GM12892 (cell line): Measurements from ENCODE around the gene NPR1.

Source experiments
- POLR2A ChIP-seq: IDR thresholded peaks from 2 replicates; pipeline ENCODE4 v1.6.1; 2011; ENCODE audit warnings: low read depth, low read length, control low read depth
- POLR2AphosphoS5 ChIP-seq: IDR thresholded peaks from 2 replicates; pipeline ENCODE4 v1.6.1; 2011; ENCODE audit warnings: low read depth, low read length, control low read depth
- TAF1 ChIP-seq: IDR thresholded peaks from 2 replicates; pipeline ENCODE4 v1.6.1; 2011; ENCODE audit warnings: low read depth, mild to moderate bottlenecking, control low read depth, low read length, borderline replicate concordance

DNA sequence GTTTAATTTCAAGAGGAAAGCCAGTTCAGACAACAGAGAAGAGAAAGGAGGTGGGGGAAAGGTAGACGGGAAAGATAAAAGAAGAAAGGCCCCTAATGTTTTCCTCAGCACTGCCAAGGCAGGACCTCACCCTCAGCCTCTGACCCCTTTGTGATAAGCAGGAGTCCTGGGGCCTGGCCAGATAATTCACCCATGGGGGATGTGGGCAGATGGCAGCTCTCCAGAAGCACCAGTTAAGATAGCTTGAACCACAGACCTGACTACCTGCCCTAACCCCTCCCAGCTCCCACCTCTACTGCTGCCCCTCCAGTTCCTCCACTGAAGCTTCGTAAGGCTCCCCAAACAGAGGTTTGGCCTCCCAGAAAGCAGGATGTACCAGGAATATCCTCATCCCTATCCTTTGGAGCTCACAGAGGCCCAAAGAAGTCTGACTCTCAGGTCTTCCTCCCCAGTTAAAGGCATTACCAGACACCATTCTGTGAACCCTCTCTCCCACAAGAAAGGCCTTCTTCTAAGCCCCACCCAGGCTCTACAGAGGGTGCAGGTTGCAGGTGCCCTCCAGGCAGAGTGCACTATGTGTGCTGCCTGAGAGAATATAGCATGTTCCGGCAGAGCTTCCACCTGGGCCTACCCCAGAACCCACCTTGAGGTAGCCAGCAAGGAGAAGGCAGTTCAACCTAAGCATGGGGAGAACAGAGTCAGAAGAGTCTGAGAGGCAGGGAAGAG lies 29.2 kb upstream of the NPR1 start:
- no peak for TF ChIP-seq TAF1
- TF ChIP-seq POLR2A, result no peak; the same call in 1 of the 2 replicates
- TF ChIP-seq POLR2AphosphoS5, result peak; percentile 37; the same call in 1 of the 2 replicates
